AG04449 (cell line): ENCODE measurements around the gene LYSET.

Experiments
- CTCF ChIA-PET: fragments of 350-600 bp; formaldehyde crosslinking; extraction: SDS; loops from one replicate; lab custom pipeline; 2021; ENCODE audit warnings: antibody characterized with exemption; lab: Yijun Ruan, JAX
- POLR2A ChIA-PET: fragments of 400-600, 350-600 bp; formaldehyde crosslinking; extraction: SDS; loops from one replicate; lab custom pipeline; 2020; ENCODE audit warnings: antibody characterized with exemption, inconsistent platforms; lab: Yijun Ruan, JAX
- DNase-seq: peaks from one replicate; pipeline ENCODE4 v3.0.0-alpha.2; 2010; ENCODE audit warnings: low read depth, low spot score
- H3K4me3 ChIP-seq: 2 replicates; pipeline ENCODE4 v1.5.1; 2011; ENCODE audit warnings: low read depth, mild to moderate bottlenecking, control low read depth, low read length
- TF ChIP-seq, protein P1 (sequence below): IDR thresholded peaks from one replicate; pipeline ENCODE4 v1.5.1; 2011; ENCODE audit warnings: mild to moderate bottlenecking, moderate library complexity, low read length, control low read depth, inconsistent platforms; ENCODE audit not compliant: insufficient read depth; ENCODE audit errors: missing control alignments

LYSET gene

GRCh38 chr14:93206793-93207467, 21.8 kb downstream of the LYSET start, which contains the start of the genes GON7 and UBR7:
GON7 (minus strand) TSS chr14:93207065; CDS start chr14:93207037, 28 bp downstream.
UBR7 (plus strand) TSS chr14:93207256; CDS start chr14:93207292, 36 bp downstream.
- ChIA-PET CTCF (interaction anchor here (0.8 to 3.7 kb wide), 23 partner anchors 8 to 414 kb away, joined by 3 to 27 read pairs (median 4); partner anchors contain the start of genes LYSET and MOAP1), POLR2A (interaction anchor here (2.1 kb wide), 1 partner anchor 22 kb away, joined by 7 read pairs; the partner anchor contains the start of genes LYSET and MOAP1)
- peak within 1 kb of the TSS; percentile 92 for H3K4me3 ChIP-seq
- TF ChIP-seq, protein P1, sequence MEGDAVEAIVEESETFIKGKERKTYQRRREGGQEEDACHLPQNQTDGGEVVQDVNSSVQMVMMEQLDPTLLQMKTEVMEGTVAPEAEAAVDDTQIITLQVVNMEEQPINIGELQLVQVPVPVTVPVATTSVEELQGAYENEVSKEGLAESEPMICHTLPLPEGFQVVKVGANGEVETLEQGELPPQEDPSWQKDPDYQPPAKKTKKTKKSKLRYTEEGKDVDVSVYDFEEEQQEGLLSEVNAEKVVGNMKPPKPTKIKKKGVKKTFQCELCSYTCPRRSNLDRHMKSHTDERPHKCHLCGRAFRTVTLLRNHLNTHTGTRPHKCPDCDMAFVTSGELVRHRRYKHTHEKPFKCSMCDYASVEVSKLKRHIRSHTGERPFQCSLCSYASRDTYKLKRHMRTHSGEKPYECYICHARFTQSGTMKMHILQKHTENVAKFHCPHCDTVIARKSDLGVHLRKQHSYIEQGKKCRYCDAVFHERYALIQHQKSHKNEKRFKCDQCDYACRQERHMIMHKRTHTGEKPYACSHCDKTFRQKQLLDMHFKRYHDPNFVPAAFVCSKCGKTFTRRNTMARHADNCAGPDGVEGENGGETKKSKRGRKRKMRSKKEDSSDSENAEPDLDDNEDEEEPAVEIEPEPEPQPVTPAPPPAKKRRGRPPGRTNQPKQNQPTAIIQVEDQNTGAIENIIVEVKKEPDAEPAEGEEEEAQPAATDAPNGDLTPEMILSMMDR = peak; percentile 45
- peak; percentile 75 for DNase-seq

GRCh38 chr14:93207468-93208308, 22.6 kb downstream of the LYSET start:
- TF ChIP-seq, protein P1 = peak; percentile 69
- ChIA-PET POLR2A (interaction anchor here (2.1 kb wide), 1 partner anchor 23 kb away, joined by 7 read pairs; the partner anchor contains the start of genes LYSET and MOAP1), CTCF (interaction anchor here (0.6 to 3.7 kb wide), 26 partner anchors 9 to 413 kb away, joined by 3 to 27 read pairs (median 4); partner anchors contain the start of genes LYSET and MOAP1)
- DNase-seq = no peak
- H3K4me3 ChIP-seq = peak overlapping the region; percentile 92

GRCh38 chr14:93212432-93212831, 27.3 kb downstream of the LYSET start:
- no peak overlapping the region for H3K4me3 ChIP-seq
- DNase-seq = no peak
- POLR2A ChIA-PET = no interaction called here
- TF ChIP-seq, protein P1 = no peak
- CTCF ChIA-PET = no interaction called here

GRCh38 chr14:93214598-93214997, 29.5 kb downstream of the LYSET start:
- H3K4me3 ChIP-seq = no peak overlapping the region
- no peak for DNase-seq
- POLR2A ChIA-PET = no interaction called here
- CTCF ChIA-PET = no interaction called here
- TF ChIP-seq, protein P1 = no peak

- POLR2A ChIA-PET = interaction anchor here (0.7 kb wide), 1 partner anchor 8 kb away, joined by 6 read pairs; no protein-coding TSS in a partner anchor
- DNase-seq = no peak
- TF ChIP-seq, protein P1 = peak; percentile 59
- CTCF ChIA-PET = interaction anchor here (1.0 to 2.8 kb wide), 9 partner anchors 10 to 325 kb away, joined by 3 to 13 read pairs (median 5); partner anchors contain the start of genes GON7, LYSET, MOAP1 and UBR7
- no peak overlapping the region for H3K4me3 ChIP-seq
Measured at GRCh38 chr14:93219103-93219726, 34.1 kb downstream of the LYSET start.
